Stimulated activated CD4-positive, alpha-beta T cell treated with anti-CD3 and anti-CD28 coated beads, Interleukin-1b, Interleukin-23, amount 100 ng/mL, for 48 hours (primary cell): ENCODE measurements around the gene SLC38A11.

ENCODE experiments used
- DNase-seq: peaks from one replicate; pipeline ENCODE4 v3.0.0-alpha.2; 2020

SLC38A11 gene

GRCh38 chr2:164969909-164970690 is 14.8 kb upstream of the SLC38A11 start:
- no peak for DNase-seq

GRCh38 chr2:164967781-164968228 is 12.5 kb upstream of the SLC38A11 start:
- no peak for DNase-seq

GRCh38 chr2:164967361-164967760 is 12.0 kb upstream of the SLC38A11 start:
- DNase-seq: no peak

- no peak for DNase-seq
Observed at GRCh38 chr2:164964700-164965099, 9.4 kb upstream of the SLC38A11 start.

- no peak for DNase-seq
Observed at GRCh38 chr2:164960159-164960558, 4.8 kb upstream of the SLC38A11 start.

- DNase-seq: no peak
Observed at GRCh38 chr2:164954186-164954585, 1.1 kb downstream of the SLC38A11 start.

- DNase-seq: no peak
Observed at GRCh38 chr2:164953279-164953678, 2.0 kb downstream of the SLC38A11 start.

- no peak for DNase-seq
Observed at GRCh38 chr2:164952057-164952702, 3.1 kb downstream of the SLC38A11 start.

GRCh38 chr2:164948540-164948939 is 6.8 kb downstream of the SLC38A11 start:
- no peak for DNase-seq

GRCh38 chr2:164947281-164947680 is 8.0 kb downstream of the SLC38A11 start:
- no peak for DNase-seq

- DNase-seq: no peak
Observed at GRCh38 chr2:164943289-164943688, 12.0 kb downstream of the SLC38A11 start.

GRCh38 chr2:164937864-164938401 is 17.4 kb downstream of the SLC38A11 start:
- no peak for DNase-seq

- DNase-seq: no peak
Observed at GRCh38 chr2:164935118-164936101, 19.9 kb downstream of the SLC38A11 start.

GRCh38 chr2:164934401-164935117 is 20.8 kb downstream of the SLC38A11 start:
- no peak for DNase-seq

GRCh38 chr2:164933671-164934189 is 21.6 kb downstream of the SLC38A11 start:
- DNase-seq: no peak

GRCh38 chr2:164932377-164932776 is 22.9 kb downstream of the SLC38A11 start:
- DNase-seq: no peak

GRCh38 chr2:164928101-164928673 is 27.1 kb downstream of the SLC38A11 start:
- DNase-seq: no peak

GRCh38 chr2:164922134-164922533 is 33.2 kb downstream of the SLC38A11 start:
- no peak for DNase-seq

GRCh38 chr2:164920430-164920829 is 34.9 kb downstream of the SLC38A11 start:
- DNase-seq: no peak

GRCh38 chr2:164917296-164917903 is 37.9 kb downstream of the SLC38A11 start:
- no peak for DNase-seq

- no peak for DNase-seq
Observed at GRCh38 chr2:164915566-164915965, 39.8 kb downstream of the SLC38A11 start.
